ENCODE results near the gene RWDD3.

The RWDD3 gene

DNA sequence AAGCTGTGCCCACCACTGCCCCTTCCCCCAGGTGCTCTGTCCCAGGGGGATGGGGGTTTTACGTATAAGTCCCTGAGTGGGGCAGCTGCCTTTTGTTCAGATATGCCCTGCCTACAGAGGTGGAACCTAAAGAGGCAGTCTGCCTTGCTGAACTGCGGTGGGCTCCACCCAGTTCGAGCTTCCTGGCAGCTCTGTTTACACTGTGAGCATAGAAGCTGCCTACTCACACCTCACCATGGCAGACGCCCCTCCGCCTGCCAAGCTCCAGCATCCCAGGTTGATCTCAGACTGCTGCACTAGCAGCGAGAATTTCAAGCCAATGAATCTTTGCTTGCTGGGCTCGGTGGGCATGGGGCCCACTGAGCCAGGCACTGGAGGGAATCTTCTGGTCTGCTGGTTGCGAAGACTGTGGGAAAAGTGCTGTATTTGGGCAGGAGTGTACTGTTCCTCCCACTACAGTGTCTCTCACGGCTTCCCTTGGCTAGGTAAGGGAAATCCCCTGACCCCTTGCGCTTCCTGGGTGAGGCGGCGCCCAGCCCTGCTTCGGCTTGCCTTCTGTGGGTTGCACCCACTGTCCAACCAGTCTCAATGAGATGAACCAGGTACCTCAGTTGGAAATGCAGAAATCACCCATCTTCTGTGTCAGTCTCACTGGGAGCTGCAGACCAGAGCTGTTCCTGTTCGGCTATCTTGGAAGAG lies 17.6 kb upstream of the RWDD3 start:
- DNase-seq (ENCODE audit: low spot score) = no peak
- TF ChIP-seq CTCF (IDR thresholded peaks at IDR 0.05; ENCODE audit: extremely low read depth, insufficient read depth, missing control alignments) = no peak
- in situ Hi-C loops (cut with MboI; ENCODE audit: low pct_unique_long_range_greater_than_20kb, low sequenced_read_pairs, unreplicated experiment) = no loop called here

DNA sequence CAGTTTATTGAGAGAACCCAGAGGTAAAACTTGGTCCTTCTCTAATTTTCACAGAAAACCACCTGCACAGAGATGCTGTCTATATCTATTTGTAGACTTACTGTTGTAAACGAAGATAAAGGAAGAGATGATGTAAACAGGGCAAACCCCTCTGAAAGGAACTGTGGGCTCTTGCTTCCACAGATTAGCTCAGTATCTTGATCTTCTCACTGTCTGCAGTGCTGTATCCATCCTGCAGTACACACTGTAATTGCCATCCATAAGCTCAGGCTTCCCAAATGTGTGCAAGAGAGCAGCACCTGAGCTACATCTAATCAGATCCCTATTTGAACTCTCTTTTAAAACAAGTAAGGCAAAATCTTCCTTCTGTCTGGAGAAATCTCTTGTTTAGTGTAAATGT lies 16.6 kb upstream of the RWDD3 start:
- in situ Hi-C loops (cut with MboI; ENCODE audit: low pct_unique_long_range_greater_than_20kb, low sequenced_read_pairs, unreplicated experiment) = no loop called here
- DNase-seq (ENCODE audit: low spot score) = no peak
- TF ChIP-seq CTCF (IDR thresholded peaks at IDR 0.05; ENCODE audit: extremely low read depth, insufficient read depth, missing control alignments) = no peak

- in situ Hi-C loops (cut with MboI; ENCODE audit: low pct_unique_long_range_greater_than_20kb, low sequenced_read_pairs, unreplicated experiment) = no loop called here
Observed at GRCh38 chr1:95219407-95219806, 14.6 kb upstream of the RWDD3 start.

GRCh38 chr1:95221306-95221705 lies 12.7 kb upstream of the RWDD3 start:
- in situ Hi-C loops (cut with MboI; ENCODE audit: low pct_unique_long_range_greater_than_20kb, low sequenced_read_pairs, unreplicated experiment) = no loop called here
- DNase-seq (ENCODE audit: low spot score) = no peak
- TF ChIP-seq CTCF (IDR thresholded peaks at IDR 0.05; ENCODE audit: extremely low read depth, insufficient read depth, missing control alignments) = no peak

More at GRCh38 chr1:95219407-95219806, 14.6 kb upstream of the RWDD3 start:
- TF ChIP-seq CTCF (IDR thresholded peaks at IDR 0.05; ENCODE audit: extremely low read depth, insufficient read depth, missing control alignments) = no peak
- DNase-seq (ENCODE audit: low spot score) = no peak

- in situ Hi-C loops (cut with MboI; ENCODE audit: low pct_unique_long_range_greater_than_20kb, low sequenced_read_pairs, unreplicated experiment) = no loop called here
- TF ChIP-seq CTCF (IDR thresholded peaks at IDR 0.05; ENCODE audit: extremely low read depth, insufficient read depth, missing control alignments) = no peak
- no peak for DNase-seq (ENCODE audit: low spot score)
Observed at GRCh38 chr1:95222629-95223028, 11.4 kb upstream of the RWDD3 start.

DNA sequence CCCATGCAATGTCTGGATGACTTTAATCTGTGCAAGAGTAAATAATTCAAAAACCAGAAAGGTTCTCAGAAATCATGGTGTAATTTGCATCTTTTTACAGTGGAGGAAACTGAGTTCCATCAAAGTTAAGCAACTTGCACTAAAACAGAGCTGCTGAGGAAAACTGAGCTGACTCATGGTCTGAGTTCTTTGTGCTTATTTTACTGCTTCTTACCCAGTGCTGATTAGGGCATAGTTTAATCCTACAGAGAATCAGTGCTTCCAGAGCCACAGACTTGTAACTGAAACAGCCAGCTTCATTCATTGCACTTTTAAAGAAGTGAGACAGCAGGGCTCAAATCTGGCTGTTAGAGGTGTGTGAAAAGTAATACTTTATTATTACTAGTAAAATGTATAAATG lies 10.9 kb upstream of the RWDD3 start:
- TF ChIP-seq CTCF (IDR thresholded peaks at IDR 0.05; ENCODE audit: extremely low read depth, insufficient read depth, missing control alignments) = no peak
- no peak for DNase-seq (ENCODE audit: low spot score)
- in situ Hi-C loops (cut with MboI; ENCODE audit: low pct_unique_long_range_greater_than_20kb, low sequenced_read_pairs, unreplicated experiment) = no loop called here
